GM19463 (cell line): ENCODE measurements around the gene CDYL2.
A peak's percentile ranks its signal among the peaks of the same experiment; 100 is the strongest.

Experiments used
- ATAC-seq: cut with Tn5 transposase; IDR thresholded peaks from one replicate; pipeline ENCODE4 v1.9.1; 2021; ENCODE audit warnings: mild to moderate bottlenecking, moderate library complexity; ENCODE audit not compliant: unreplicated experiment

Gene CDYL2

DNA sequence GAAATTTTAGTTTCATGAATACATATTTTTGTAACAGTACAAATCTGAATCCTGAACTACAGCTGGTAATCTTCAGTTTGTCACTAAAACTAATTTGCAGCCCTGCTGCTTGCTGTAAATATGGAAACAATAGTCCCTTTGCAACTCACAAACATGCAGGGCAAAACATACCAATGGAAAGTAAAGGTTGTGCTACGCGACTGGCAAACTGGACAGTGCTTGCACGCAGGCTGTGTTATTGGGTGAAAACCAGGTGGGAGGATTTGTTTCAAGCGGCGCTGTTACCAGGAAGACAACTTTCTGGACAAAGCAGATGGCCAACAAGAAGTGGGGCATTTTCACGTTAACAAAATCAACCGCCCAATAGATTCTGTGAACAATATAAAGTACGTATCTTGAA, 93.5 kb downstream of the CDYL2 start:
- peak; percentile 70 for ATAC-seq

DNA sequence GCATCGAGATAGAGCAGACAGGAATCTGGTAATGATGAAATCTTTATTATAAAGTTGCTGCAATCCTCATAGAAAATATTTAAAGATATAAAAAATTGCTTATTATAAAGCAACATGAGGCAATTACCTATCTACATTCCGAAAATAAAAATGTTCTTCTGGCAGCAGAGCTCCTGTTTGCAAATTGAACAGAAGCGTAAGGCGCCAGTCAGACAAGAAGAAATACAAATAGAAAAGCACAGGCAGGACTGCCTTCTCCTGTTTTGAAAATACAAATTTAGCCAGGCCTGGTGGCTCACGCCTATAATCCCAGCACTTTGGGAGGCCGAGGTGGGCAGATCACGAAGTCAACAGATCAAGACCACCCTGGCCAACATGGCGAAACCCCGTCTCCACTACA, 95.6 kb downstream of the CDYL2 start:
- ATAC-seq: no peak

- no peak for ATAC-seq
Observed at GRCh38 chr16:80707686-80708085, 96.7 kb downstream of the CDYL2 start.

- no peak for ATAC-seq
Observed at GRCh38 chr16:80705596-80705995, 98.8 kb downstream of the CDYL2 start.

DNA sequence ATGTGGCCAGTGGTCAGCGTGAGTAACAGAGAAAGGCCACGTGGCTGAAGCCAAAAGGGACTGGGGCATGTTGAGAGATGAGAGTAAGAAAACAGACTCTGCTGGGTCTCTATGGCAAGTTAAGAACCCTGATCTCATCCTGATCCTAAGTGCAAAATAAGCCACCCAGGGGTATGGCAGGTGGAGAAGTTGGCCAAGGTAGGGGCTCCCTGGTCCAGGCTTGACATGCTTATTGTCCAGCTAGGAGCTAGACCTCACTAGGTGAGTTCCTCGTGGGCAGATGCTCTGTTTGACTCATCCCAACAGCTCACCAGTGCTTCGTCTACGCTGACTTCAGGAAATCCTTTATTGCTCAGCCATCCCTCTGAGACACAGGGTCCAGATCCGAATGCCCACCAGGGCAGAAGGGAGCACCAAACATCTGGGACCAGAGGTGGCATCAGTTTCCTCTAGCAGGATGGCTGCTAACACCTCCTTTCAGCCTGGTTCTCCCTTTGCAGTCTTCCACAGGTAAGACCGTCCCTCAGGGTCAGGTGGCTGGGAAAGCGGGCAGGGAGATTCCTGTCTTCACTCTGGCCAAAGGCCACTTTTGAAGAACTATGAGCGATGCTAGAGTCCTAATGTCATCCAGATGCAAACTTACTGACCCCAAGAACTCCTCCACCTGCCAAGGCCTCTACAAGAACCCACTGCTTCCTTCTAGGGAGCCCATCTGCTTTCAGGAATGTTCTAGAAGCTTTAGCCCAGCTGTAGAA, 99.5 kb downstream of the CDYL2 start:
- ATAC-seq: no peak

DNA sequence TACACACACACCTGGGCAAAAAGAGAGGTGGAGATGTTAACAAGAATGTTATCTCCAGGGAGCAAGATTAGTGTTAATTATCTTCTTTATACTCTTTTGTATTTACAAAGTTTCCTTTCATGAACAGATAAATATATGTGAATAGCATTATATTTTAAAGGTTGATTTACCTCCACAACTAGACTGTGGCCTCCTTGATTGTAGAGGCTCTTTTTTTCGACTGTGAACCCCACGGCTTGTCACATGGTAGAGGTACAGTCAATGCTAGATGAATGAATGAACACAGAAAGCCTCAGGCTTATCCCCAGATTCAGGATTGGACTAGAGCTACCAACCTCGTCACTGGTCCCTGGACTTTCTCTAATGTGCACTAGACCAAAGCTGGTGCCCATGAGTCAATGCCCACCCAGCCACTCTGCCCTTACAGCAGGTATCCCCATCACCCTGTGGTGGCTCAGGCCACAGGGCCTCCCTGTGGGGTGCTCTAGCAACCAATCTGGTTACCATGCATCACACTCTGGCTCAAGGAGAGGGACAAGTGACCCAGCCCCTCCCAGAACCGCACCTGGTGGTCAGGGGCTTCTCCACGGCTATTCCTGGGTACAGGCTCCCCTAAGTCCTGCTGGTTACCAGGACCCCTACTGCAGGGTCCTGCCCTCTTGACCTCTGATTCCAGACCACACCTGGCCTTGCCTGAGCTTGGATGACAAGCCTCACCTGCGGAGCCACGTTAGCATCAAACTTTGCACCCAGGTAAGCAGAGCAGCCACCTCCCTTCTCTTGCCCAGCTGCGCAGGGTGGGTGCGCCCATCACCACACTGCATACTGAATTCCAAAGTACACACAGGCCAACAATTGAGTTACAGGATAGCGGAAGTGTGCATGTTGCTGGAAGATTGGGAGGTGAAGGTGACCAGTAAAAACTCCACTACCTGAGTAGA, 101.0 kb downstream of the CDYL2 start:
- ATAC-seq: no peak

GRCh38 chr16:80702696-80703095, 101.7 kb downstream of the CDYL2 start:
- no peak for ATAC-seq

DNA sequence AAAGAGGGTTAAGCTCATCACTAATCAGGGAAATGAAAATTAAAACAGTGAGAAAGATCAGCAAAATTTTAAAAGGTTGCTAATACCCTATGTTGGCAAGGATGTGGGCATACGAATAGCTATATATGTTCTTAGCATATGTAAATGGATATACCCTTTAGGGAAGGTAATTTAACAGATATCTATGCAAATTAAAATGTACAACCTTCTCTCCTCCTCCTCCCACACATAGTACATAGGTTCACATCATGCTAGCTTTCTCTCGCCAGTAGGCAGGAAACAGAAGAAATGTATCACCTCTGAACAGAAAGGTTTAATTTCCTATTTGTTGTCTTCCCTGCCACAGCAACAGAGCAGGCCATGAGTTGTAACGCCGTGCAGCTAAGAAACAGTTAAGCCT, 103.8 kb downstream of the CDYL2 start:
- ATAC-seq: no peak

DNA sequence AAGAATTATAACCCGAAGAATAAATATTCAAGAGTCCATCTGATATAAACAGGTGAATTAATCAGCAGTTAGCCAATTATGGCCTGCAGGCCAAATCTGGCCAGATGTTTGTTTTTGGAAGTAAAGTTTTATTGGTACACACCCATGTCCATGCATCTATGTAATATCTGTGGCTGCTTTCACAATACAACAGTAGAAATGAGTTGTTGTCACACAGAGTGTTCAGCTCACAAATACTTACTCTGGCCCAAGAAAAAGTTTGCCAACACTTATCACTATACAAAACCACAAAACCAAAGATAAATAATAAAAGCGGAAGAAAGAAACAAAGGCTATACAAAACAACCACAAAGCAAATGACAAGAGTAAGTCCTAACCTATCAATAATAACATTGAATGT, 109.4 kb downstream of the CDYL2 start:
- no peak for ATAC-seq

- ATAC-seq: no peak
Observed at GRCh38 chr16:80693553-80693952, 110.8 kb downstream of the CDYL2 start.

DNA sequence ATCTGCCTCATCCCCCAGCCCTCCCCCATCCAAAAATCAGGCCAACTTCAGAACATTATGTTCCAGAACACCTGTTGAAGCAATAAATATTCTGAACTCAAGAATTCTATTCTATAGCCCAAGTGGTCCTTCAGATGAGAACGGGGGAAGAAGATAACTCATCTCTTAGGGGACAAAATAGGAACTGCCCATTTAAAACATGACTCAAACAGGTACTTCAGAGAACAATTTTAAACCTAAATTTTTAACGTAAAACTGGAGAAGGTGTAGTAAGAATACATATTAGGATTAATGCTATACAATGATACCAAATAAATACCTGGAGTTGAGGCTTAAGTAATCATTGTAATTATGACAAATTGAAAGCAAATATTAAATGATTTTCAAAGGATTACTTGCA, 112.1 kb downstream of the CDYL2 start:
- no peak for ATAC-seq

DNA sequence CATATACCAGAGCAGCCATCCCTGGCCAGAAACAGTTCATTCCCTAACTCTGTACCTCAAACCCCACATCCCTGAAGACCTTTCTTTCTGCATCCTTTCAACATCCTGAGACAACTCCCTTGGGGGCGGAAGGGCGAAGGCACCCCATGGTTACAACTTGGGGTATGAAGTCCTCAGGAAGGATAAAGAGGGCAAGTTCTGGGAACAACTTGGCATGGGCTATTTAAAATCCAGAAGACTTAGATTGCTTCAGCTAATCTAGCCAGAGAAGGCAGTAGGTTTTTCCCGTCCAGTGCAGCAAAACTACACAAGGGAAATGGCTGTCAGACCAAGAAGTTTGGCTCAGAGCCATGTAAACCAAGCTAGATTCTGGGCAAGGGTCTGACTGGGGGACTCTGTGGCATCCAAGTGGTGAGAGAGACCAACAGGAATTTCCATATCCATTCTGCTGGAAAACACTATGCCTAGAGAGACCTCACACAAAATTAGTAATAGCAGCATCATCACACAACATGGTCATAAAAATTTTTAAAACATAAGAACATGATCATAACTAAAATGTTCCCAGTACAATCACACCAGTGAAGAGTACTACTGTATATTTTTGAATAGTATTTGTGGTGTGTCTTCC, 113.2 kb downstream of the CDYL2 start:
- ATAC-seq: no peak

DNA sequence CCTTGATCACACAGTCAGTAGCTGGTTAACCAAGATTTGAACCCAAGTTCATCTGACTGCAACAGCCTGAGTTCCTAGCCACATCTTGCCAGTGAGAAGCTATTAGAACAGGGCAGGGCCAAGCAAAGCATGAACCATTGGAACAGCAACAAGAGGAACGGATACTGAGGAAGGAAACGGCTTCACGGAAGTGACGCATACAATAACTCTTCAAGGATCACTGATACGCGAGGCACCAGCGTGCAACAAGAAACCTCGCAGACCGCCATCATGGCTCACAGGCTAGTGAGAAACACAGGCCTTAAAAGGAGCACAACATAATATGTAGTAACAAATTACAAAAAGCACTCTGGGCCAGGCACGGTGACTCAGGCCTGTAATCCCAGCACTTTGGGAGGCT, 114.9 kb downstream of the CDYL2 start:
- ATAC-seq: no peak

DNA sequence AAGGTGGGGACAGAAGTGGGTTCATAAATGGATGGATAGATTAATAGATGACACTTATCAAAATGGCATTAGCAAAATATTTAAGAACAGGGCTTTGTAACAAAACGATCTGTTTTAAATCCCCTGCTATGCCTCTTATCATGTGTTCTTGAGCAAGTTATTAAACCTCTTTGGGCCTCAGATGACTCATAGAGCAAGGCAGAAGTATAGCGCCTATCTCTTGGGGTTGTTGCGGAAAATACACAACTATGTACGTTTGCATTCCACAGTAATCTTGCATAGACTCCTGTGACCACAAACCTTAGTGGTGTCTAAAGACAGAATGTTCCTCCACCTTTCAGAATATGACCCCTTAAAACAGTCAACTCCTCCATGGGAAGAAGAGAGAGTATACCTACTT, 116.8 kb downstream of the CDYL2 start:
- ATAC-seq: no peak

DNA sequence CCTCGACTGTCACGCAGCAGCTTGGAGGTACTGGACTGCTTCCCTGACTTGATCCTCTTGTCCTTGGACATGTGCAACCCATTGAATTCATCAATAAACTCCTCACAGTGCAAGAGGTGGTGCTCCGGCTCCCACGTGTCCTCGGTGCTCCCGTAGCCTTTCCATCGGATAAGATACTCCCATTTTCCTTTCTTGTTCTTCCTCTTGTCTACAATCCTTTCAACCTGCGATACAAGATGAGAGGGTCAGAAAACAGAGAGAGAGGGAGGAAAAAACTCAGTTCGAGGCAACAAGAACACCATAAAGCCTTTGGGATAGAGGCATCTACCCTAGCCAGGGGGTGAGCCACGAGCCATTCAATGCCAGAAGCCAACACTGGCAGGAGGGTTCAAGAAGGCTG, 119.5 kb downstream of the CDYL2 start:
- ATAC-seq: no peak

DNA sequence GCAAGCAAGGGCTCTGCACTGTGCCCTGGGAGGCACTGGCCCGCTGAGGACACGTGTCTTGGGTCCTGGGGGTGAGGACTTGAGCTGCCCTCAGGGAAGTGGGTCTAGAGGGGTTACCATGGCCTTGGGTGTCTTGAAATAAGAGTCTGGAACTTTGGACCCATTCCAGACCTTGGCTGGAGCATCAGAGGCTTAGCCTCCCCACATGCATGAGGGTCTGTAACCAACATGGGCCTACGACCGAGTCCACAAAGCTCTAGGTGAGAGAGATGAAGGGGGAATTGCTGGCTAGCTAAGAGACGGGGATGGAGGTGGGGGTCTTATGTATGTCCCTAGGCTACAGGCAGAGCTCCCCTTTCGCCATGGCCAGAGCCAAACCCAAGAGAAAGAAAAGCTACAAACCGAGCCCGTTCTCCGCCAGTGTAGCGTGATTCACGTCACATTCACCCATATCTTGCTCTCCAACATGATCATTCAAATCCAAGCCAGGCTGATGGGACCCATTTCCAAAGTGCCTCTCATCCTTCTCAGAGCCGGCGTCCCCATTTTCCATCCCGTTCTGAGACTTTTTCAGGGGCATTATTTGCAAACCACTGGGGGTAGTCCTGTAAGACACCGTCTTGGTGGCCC, 120.1 kb downstream of the CDYL2 start:
- ATAC-seq: no peak

GRCh38 chr16:80683646-80684045, 120.8 kb downstream of the CDYL2 start:
- ATAC-seq: no peak

DNA sequence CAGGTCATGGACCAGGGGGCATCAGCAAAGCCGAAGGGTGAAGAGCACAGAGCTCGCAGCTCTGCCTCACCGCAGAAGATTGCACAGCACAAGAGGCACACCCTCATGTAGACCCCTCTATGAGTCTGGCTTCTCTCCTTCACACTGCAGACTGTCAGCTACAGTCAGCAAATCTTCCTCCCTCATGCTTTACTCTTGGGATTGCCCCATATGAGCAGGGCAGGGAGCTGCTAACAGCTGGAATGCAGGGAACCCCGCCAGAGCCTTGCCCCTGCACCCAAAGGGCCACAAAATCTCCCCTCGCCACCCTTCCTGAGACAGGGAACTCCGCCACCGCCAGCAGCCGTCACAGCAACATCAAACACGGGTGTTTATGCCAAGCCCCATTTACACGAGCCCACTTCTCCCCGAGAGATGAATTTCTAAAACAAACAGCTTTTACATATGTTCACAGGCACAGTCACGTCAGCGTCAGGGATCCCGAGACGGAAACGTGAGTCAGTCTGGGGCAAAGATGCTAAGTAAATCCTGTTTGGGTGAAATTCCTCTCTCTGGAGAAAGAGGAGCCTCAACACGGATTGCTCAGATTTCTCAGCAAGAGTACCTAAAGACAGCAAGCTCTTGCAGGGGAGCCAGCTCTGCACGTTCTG, 121.9 kb downstream of the CDYL2 start:
- ATAC-seq: no peak

GRCh38 chr16:80681436-80681835, 123.0 kb downstream of the CDYL2 start:
- no peak for ATAC-seq

DNA sequence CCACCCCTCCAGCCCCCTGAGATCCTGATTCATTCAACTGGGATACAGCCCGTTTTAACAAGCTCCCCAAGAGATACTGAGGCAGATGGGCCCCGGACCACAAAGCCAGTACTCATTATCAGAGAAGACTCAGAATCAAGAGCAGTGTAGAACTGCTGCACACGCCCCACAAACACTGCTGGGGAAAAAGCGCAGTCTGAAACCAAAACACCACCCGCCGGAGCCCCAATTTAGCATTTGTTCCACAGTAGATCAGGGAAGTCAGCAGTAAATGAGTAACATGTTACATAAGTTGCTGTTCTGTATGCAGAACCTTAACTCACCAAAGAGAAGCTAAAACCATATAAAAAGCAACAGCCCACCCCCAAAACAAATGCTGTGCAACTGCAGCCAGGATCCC, 123.6 kb downstream of the CDYL2 start:
- peak; percentile 46 for ATAC-seq

DNA sequence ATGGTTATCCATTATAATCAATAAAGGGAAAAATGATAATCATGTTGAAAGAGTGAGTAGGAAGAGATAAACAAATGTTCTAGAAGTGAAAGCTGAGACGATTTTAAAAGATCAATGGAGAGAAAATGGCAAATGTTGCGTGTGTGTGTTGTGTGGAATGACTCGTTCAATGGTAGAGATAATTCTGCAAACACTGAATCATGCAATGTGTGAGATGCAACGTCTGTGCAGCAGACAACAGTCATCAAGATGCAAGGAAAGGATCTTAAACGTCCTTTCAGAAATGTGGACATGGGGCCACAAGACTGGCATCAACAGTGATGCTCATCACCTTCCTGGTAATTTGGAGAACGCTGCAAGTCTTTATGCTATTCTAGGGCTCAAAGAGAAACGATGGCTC, 124.4 kb downstream of the CDYL2 start:
- no peak for ATAC-seq
